GM12872 (cell line): Measurements from ENCODE around the gene NTPCR.

Experiments
- TF ChIP-seq, protein P1 (sequence below): IDR thresholded peaks from 3 replicates; pipeline ENCODE4 v1.5.1; 2011; ENCODE audit warnings: low read depth, mild to moderate bottlenecking, low read length, moderate library complexity; ENCODE audit not compliant: insufficient read depth

NTPCR gene, protein sequence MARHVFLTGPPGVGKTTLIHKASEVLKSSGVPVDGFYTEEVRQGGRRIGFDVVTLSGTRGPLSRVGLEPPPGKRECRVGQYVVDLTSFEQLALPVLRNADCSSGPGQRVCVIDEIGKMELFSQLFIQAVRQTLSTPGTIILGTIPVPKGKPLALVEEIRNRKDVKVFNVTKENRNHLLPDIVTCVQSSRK

DNA sequence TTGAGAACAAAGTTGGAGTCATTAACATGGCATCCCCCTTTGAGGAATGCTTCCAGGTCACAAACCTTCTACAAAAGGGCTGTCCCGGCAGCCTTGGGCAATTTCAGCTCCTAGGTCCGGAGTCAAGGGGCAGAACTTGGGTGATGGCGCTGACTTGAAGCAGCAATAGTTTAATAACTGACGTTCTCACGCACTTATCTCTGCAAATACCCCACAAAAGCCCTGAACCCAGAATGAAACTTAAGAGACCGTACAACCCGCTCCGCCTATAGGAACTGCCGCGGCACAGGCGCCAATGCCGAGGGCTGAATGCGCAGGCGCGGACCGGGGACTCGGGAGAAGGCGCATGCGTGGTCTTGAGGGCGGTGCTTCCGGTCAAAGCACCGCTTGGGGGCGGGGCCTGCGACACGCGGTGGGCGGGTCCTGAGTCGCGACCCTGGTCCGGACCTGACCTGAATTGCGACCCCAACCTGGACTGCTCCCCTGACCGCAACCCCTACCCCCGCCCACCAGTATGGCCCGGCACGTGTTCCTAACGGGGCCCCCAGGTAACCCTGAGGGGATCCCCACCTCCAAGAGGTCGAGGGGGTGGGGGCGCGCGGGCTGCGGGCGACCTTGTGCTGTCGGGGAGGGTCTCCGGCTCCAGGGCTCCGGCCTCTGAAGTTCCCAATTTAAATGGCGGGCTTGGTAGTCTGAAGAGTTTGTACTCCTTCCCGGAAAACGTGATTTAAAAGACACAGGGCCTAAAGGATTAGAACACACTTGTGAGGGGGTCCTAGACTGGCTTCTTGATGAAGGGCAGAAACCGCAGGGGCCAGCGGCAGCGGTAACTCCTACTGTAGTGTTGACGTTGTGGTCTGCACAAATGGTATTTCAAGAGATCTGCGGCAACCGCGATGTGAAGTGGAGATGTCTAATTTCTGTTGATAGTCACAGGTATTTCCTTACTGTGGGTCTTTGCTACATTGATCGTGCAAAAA, at the start of gene NTPCR:
NTPCR (plus strand) TSS at position 415 of the 980 bp plus-strand sequence; CDS start at position 515, 100 bp downstream.
- TF ChIP-seq, protein P1, sequence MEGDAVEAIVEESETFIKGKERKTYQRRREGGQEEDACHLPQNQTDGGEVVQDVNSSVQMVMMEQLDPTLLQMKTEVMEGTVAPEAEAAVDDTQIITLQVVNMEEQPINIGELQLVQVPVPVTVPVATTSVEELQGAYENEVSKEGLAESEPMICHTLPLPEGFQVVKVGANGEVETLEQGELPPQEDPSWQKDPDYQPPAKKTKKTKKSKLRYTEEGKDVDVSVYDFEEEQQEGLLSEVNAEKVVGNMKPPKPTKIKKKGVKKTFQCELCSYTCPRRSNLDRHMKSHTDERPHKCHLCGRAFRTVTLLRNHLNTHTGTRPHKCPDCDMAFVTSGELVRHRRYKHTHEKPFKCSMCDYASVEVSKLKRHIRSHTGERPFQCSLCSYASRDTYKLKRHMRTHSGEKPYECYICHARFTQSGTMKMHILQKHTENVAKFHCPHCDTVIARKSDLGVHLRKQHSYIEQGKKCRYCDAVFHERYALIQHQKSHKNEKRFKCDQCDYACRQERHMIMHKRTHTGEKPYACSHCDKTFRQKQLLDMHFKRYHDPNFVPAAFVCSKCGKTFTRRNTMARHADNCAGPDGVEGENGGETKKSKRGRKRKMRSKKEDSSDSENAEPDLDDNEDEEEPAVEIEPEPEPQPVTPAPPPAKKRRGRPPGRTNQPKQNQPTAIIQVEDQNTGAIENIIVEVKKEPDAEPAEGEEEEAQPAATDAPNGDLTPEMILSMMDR, result no peak

DNA sequence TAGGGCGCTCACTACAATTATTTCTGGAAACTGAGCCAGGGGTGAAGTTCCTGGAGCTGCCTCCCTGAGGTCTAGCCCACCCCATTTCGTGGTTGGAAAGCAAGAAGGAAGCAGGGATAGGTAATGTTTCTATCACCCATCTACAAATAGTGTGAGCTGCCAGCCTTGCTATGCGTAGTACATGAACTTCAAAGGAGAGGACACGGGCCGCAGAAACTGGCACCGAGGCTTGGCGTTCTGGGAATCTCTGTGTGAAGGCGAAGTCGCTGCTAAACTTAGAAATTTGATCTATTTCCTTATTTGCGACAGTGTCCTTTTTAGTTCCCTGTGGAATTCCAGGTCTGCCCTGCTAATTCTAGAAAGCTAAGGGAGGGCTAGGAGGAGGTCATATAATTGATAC, 49.6 kb upstream of the NTPCR start:
- TF ChIP-seq, protein P1, result no peak

DNA sequence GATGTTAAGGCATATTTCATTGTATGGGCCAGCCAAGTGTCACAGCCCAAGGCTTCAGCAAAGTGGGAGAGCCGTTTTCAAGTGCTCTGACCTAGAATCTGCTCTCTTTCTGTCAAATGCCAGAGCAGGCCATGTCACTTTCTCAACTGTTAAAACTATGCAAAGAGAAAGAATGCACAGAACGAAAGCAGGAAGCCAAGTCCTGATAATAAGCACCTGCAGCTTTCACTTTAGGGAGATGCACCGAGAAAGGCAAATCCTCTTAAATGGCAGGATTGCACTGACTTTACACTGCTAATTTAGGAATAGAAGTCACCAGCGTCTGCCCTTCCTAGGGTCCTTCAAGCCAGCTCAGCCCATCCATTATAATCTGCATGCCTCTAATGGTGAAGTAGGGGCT, 49.2 kb upstream of the NTPCR start:
- TF ChIP-seq, protein P1, result no peak

DNA sequence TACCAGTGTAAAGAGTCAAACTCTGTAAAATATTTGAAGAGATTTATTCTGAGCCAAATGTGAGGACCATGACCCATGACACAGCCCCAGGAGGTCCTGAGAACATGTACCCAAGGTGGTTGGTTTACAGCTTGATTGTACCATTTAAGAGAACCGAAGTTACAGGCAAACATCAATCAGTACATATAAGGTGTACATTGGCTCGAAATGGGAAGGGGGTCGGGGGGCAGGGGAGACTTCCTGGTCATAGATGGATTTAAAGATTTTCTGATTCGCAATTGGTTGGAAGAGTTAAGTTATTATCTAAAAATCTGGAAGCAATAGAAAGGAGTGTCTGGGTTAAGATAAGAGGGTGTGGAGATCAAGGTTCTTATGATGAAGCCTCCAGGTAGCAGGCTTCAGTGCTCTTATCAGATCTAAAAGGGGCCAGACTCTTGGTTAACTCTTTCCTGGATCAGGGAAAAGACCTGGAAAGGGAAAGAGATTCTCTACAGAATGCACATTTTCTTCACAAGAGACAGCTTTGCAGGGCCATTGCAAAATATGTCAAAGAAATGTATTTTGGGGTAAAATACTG, 47.5 kb upstream of the NTPCR start:
- TF ChIP-seq, protein P1, result no peak

DNA sequence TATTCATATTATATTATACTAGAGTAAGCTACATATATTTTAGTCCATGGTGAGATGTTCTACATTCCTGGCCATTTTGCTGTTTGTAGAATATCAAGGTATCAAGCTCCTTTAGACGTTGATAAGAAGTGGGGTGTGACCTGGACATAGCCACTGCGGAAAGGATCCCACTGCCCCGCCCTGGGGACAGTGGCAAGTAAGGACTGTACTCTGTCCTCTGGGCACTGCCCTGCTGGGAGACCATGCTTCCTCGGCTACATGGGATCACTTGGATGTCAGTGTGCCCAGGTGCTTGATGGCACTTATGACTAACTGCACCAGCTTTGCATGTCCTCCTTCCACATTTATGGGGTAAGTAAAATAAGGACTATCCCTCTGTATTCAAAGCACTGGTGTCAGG, 46.3 kb upstream of the NTPCR start:
- TF ChIP-seq, protein P1, result no peak

DNA sequence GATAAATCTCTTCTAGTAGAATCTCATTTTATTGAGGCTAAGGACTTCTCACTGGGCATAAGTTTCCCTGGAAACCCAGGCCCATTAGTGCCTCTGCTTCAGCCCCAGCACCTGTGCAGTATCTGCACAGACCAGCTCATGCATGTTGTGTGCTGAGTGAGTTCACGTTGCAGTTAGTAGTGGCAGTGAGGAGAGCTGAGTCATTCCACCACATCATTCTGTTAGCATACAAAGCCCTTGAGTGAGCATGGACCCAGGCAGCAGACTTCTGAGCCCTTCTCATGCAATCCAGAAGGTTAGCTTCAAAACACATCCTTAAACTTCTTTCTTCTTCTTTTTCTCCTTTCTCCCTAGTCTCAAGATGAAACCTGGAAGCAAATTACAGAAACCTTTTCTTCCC, 45.8 kb upstream of the NTPCR start:
- TF ChIP-seq, protein P1, result no peak

DNA sequence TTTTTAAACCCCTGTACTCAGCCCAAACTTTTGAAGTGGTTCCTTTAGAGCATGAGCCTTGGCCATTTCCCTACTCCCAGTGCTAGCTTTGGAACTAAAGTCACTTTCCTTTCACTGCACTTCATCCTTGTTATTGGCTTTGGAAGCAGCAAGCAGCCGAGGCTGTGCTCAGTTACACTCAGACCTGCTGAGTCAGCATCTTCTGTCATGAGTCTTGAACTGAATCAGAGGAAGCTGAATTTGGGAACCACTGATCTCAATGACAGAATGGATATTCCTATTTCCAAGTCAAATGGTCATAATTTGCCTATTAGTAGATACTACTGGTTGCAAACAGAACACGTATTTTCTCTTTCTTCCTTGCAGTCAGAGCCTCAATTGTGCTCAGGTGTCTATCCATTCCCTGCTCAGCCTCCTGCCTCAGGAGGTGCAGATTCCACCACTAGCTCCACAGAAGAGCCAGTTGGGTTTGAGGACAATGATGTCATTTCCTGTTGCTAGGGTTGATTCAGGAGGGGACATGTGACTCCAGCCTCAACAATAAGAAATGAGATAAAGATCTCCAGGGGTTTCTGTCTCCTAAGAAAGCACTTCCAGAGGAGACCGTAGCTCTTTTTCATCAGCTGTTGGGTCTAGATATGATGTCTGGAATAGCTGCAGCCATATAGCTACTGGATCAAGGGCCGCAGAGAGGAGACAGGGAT, 44.9 kb upstream of the NTPCR start:
- TF ChIP-seq, protein P1, result no peak
